Upper lobe of left lung (tissue), 6 donors: Measurements from ENCODE around the gene TMEM190. TPM values are rescaled to one million over a fixed set of nuclear protein-coding genes. Genes with fewer than 3 reads are reported as not detected.
"Not testable (repeated sequence)": the region's sequence is repeated elsewhere in the genome, so short reads cannot be mapped to it uniquely, and the experiment has no call there.

Experiments used
- ATAC-seq, 2 donors: fragments of 200-7000 bp; cut with Tn5 transposase; one replicate each; pipeline ENCODE4 v1.9.1; 2022; ENCODE audit warnings: mild to moderate bottlenecking in 2 of 2, moderate library complexity in 2 of 2; ENCODE audit not compliant: low FRiP score in 2 of 2
- DNase-seq, 2 donors: peaks; one replicate each; pipeline ENCODE4 v3.0.0-alpha.2; 2019 to 2020
- H3K27ac ChIP-seq, 4 donors: fragments of 200-600 bp; sonication (generic); one replicate each; pipeline ENCODE4 v1.5.1; 2016 to 2019
- H3K27me3 ChIP-seq, 4 donors: fragments of 200-600 bp; sonication (generic); one replicate each; pipeline ENCODE4 v1.5.1; 2017 to 2019
- H3K36me3 ChIP-seq, 4 donors: fragments of 200-600 bp; sonication (generic); one replicate each; pipeline ENCODE4 v1.5.1; 2016 to 2019
- H3K4me1 ChIP-seq, 4 donors: fragments of 200-600 bp; sonication (generic); one replicate each; pipeline ENCODE4 v1.5.1; 2018 to 2019
- H3K4me3 ChIP-seq, 4 donors: fragments of 200-600 bp; sonication (generic); one replicate each; pipeline ENCODE4 v1.5.1; 2017 to 2019; ENCODE audit warnings: mild to moderate bottlenecking in 2 of 4, moderate library complexity in 1 of 4
- H3K9me3 ChIP-seq, 4 donors: fragments of 200-600 bp; sonication (generic); one replicate each; pipeline ENCODE4 v1.5.1; 2018 to 2019
- EP300 ChIP-seq, 4 donors: sonication (generic); formaldehyde crosslinking; IDR thresholded peaks; one replicate each; pipeline ENCODE4 v1.5.1; 2017; ENCODE audit warnings: antibody characterized with exemption in 4 of 4, control low read depth in 2 of 4
- POLR2A ChIP-seq, 4 donors: fragments of 450-650 bp; IDR thresholded peaks; one replicate each; pipeline ENCODE4 v1.5.1; 2016 to 2017; ENCODE audit warnings: antibody characterized with exemption in 4 of 4, mild to moderate bottlenecking in 2 of 4
- POLR2AphosphoS5 ChIP-seq, 2 donors: sonication (generic); formaldehyde crosslinking; IDR thresholded peaks; one replicate each; pipeline ENCODE4 v1.5.1; 2017; ENCODE audit warnings: antibody characterized with exemption in 2 of 2
- WGBS, 2 donors: methylation state at CpG; one replicate each; pipeline ENCODE4 v1.1.5; 2017 to 2018; 5-methylcytosine and 5-hydroxymethylcytosine counted together
- total RNA-seq, 6 donors: library from RNA; depleted of rRNA in 4 of 6; stranded (reverse); fragments of >200 nt in 4 of 6; gene quantifications; one replicate each; pipeline versions ENCODE4 v1.1.0 to v1.2.1, GENCODE V29; 2016 to 2021
- TF ChIP-seq, protein P1 (sequence below), 6 experiments: fragments of 450-650 bp in 4 of 6; fragments of 200-600 bp in 2 of 6; sonication (generic) in 2 of 6; IDR thresholded peaks; one replicate each; pipeline ENCODE4 v1.5.1; 2016 to 2019; ENCODE audit warnings: antibody characterized with exemption in 6 of 6
- donor health status: DM: no; HTN: no; CAD: no; lungs with moderate emphysema.
- donor health status: DM: no; HTN: yes; CAD: no; lungs with severe emphysema.

TMEM190 gene
- total RNA-seq, 6 donors from 2014 or later: 0.92 to 48.6 (median 20.9) TPM

DNA sequence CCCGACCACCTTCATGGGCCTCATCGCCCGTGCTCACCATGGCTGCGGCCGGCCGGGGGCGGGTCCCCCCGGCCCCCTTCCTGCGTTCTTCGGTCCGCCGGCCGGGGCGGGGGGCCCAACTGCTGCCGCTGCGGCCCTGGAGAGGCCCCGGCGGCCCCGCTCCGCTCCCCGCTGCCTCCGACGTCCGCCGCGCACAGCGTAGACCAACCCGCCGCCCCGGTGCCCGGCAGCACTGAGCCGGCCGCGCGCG is 30.8 kb downstream of the TMEM190 start, which contains the start of gene UBE2S:
Gene UBE2S, minus strand, starts transcription at position 239 of the 250 bp plus-strand sequence. Its CDS starts 199 bp downstream, at position 40.
- Histone ChIP-seq H3K36me3 (peaks cover 0 to 32% (median 19%) of the 10 kb centered on the region in 4 donors), H3K27ac (peak within 1 kb of the TSS; percentile 97 to 100 (median 98)), H3K4me1 (peaks cover 18 to 26% (median 19%) of the 10 kb centered on the region in 4 donors), H3K4me3 (peak within 1 kb of the TSS; percentile 81 to 94 (median 92))
- DNase-seq, H3K9me3 ChIP-seq, H3K27me3 ChIP-seq, ATAC-seq: not testable (repeated sequence)
- peak; percentile 96 to 100 for TF ChIP-seq POLR2AphosphoS5 (IDR thresholded peaks at IDR 0.05)
- peak in 1 of 4 donors; percentile 65 for TF ChIP-seq EP300 (IDR thresholded peaks at IDR 0.05)
- peak in 3 of 4 donors; percentile 98 to 99 (median 98) for TF ChIP-seq POLR2A (IDR thresholded peaks at IDR 0.05)
- TF ChIP-seq, protein P1, sequence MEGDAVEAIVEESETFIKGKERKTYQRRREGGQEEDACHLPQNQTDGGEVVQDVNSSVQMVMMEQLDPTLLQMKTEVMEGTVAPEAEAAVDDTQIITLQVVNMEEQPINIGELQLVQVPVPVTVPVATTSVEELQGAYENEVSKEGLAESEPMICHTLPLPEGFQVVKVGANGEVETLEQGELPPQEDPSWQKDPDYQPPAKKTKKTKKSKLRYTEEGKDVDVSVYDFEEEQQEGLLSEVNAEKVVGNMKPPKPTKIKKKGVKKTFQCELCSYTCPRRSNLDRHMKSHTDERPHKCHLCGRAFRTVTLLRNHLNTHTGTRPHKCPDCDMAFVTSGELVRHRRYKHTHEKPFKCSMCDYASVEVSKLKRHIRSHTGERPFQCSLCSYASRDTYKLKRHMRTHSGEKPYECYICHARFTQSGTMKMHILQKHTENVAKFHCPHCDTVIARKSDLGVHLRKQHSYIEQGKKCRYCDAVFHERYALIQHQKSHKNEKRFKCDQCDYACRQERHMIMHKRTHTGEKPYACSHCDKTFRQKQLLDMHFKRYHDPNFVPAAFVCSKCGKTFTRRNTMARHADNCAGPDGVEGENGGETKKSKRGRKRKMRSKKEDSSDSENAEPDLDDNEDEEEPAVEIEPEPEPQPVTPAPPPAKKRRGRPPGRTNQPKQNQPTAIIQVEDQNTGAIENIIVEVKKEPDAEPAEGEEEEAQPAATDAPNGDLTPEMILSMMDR (IDR thresholded peaks at IDR 0.05): peak in 2 of 6 experiments; percentile 21 to 31
- WGBS, 2 donors: 2 to 5% methylated on average over 4 to 13 of the region's 36 CpGs

DNA sequence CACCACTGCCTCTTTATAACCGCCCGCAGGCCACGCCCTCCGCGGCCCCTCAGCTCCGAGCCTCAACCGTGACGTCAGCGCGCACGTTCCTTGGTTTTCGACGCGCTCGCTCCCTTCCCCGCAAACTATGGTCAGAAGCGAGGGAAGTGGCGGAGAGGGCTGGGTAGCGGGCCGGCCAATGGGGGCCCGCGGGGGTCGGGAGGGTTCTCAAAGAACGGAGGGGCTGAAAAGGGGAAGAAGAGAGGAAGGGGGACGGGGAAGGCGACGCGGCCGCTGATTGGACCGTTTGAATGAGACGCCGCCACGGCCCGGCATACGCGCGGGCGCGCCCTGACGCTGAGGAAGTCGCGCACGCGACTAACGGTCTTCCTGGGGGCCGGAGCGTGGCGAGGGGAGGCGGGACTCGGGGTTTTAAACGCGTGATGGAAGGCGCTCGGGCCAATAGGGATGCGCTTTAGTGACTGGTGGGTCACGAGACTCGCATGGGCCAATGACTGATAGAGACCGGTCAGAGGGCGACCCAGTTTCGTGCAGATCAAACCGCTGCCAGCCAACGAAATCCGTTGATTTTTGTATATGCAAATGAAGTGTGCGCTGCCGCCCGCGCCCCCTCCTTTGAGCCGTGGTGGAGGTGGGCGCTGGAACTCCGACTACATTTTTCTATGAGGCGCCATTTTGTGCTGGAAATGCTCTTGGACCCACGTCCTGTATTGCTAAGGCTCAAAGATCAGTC is 31.3 kb downstream of the TMEM190 start:
- H3K36me3 ChIP-seq: peaks cover 0 to 27% (median 15%) of the 10 kb centered on the region in 4 donors
- peak overlapping the region; percentile 81 to 94 (median 92) for H3K4me3 ChIP-seq
- peak overlapping the region; percentile 97 to 100 (median 98) for H3K27ac ChIP-seq
- H3K4me1 ChIP-seq: peaks cover 18 to 26% (median 19%) of the 10 kb centered on the region in 4 donors
- H3K9me3 ChIP-seq: no peaks in the 10 kb centered on the region
- no peaks in the 10 kb centered on the region for H3K27me3 ChIP-seq
- TF ChIP-seq, protein P1 (IDR thresholded peaks at IDR 0.05): peak in 1 of 6 experiments; percentile 2
- peak; percentile 7 to 40 for TF ChIP-seq POLR2AphosphoS5 (IDR thresholded peaks at IDR 0.05)
- no peak for TF ChIP-seq EP300 (IDR thresholded peaks at IDR 0.05)
- TF ChIP-seq POLR2A (IDR thresholded peaks at IDR 0.05): peak in 1 of 4 donors; percentile 30
- DNase-seq (peak; percentile 98 to 99), ATAC-seq (peak; percentile 97 to 98)
- 1 to 2% methylated on average over 30 to 44 of the region's 72 CpGs for WGBS, 2 donors

DNA sequence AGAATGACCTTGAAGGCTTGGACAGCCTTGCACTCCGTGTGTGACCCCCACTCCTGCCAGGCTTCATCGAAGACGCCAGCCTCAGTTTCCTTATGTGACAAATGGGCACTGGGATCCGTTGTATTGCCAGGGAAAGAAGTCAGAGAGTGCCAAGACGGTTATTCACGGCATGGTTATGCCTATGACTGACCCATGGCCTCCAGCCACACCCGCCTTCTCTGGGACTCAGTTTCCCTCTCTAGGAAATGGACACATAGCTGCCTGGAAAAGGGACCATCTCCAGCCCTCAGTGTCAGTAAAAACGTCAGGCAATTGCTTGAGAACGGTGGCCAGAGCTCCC is 31.9 kb downstream of the TMEM190 start:
- Histone ChIP-seq H3K4me1 (peaks cover 18 to 26% (median 19%) of the 10 kb centered on the region in 4 donors), H3K4me3 (peak overlapping the region; percentile 57 to 92 (median 86)), H3K27me3 (no peaks in the 10 kb centered on the region), H3K27ac (peak overlapping the region; percentile 97 to 100 (median 98)), H3K36me3 (peaks cover 0 to 21% (median 9%) of the 10 kb centered on the region in 4 donors), H3K9me3 (no peaks in the 10 kb centered on the region)
- WGBS, 2 donors: 73 to 74% methylated on average over 9 of the region's 9 CpGs
- ATAC-seq: no peak
- no peak for DNase-seq
- TF ChIP-seq POLR2AphosphoS5 (IDR thresholded peaks at IDR 0.05): no peak
- TF ChIP-seq POLR2A (IDR thresholded peaks at IDR 0.05): no peak
- TF ChIP-seq, protein P1 (IDR thresholded peaks at IDR 0.05): no peak
- no peak for TF ChIP-seq EP300 (IDR thresholded peaks at IDR 0.05)

DNA sequence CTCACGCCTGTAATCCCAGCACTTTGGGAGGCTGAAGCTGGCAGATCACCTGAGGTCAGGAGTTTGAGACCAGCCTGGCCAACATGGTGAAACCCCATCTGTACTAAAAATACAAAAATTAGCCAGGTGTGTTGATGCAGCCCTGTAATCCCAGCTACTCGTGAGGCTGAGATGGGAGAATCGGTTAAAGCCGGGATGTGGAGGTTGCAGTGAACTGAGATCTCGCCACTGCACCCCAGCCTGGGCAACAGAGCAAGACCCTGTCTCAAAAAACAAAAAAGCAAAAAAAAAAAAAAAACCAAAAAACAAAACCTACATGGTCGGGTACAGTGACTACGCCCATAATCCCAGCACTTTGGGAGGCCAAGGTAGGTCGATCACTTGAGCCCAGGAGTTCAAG is 32.6 kb downstream of the TMEM190 start:
- not testable (repeated sequence) for H3K27me3 ChIP-seq, H3K4me3 ChIP-seq, H3K27ac ChIP-seq, DNase-seq, ATAC-seq, H3K9me3 ChIP-seq
- Histone ChIP-seq H3K4me1 (peaks cover 18 to 26% (median 19%) of the 10 kb centered on the region in 4 donors), H3K36me3 (peaks cover 0 to 15% (median 4%) of the 10 kb centered on the region in 4 donors)
- 89 to 99% methylated on average over 8 of the region's 8 CpGs for WGBS, 2 donors

DNA sequence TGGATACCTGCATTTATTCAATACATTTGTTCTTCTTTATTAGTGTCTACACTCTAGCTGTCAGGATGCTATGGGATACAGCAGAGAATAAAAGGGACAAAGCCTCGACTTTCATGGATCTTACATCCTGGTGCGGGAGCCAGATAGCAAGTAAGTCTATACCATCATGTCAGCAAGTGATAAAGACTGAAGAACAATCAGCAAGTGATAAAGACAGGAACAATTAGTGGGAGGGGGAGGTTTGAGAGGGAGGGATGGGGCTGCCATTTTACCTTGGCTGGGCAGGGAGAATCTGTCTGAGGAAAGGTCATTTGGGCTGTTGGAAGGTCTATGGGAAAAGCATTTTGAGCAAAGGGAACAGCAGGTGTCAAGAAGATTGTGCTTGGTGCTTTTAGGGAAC is 33.5 kb downstream of the TMEM190 start:
- 85 to 96% methylated on average over 2 of the region's 2 CpGs for WGBS, 2 donors
- Histone ChIP-seq H3K4me1 (peaks cover 18 to 26% (median 19%) of the 10 kb centered on the region in 4 donors), H3K4me3 (no peak overlapping the region), H3K9me3 (no peaks in the 10 kb centered on the region), H3K27me3 (no peaks in the 10 kb centered on the region), H3K36me3 (peaks cover 0 to 7% (median 2%) of the 10 kb centered on the region in 4 donors), H3K27ac (no peak overlapping the region)
- DNase-seq (no peak), ATAC-seq (no peak)
- TF ChIP-seq POLR2AphosphoS5 (IDR thresholded peaks at IDR 0.05) (no peak), EP300 (IDR thresholded peaks at IDR 0.05) (no peak), POLR2A (IDR thresholded peaks at IDR 0.05) (no peak)
- TF ChIP-seq, protein P1 (IDR thresholded peaks at IDR 0.05): no peak
